RWPE1 (cell line): ENCODE data around the gene GJB5.
A peak's percentile ranks its signal among the peaks of the same experiment; 100 is the strongest.

ENCODE experiments used
- CTCF ChIA-PET: fragments of 350-600 bp; sonication (Branson Sonifier 250); formaldehyde crosslinking; extraction: SDS; loops from one replicate; lab custom pipeline; 2021; lab: Yijun Ruan, JAX
- POLR2A ChIA-PET: fragments of 400-600 bp; formaldehyde crosslinking; extraction: SDS; loops from one replicate; lab custom pipeline; 2020; ENCODE audit warnings: antibody characterized with exemption; ENCODE audit not compliant: low non-redundant PET; lab: Yijun Ruan, JAX
- DNase-seq: peaks from one replicate; pipeline ENCODE4 v3.0.0; 2012; ENCODE audit warnings: low spot score
- H3K27ac ChIP-seq: fragments of 450-650 bp; 2 replicates; pipeline ENCODE4 v1.5.1; 2017
- TF ChIP-seq, protein P1 (sequence below): fragments of 450-650 bp; conservative IDR thresholded peaks from 2 replicates; pipeline ENCODE4 v1.5.1; 2017; ENCODE audit warnings: low read depth, mild to moderate bottlenecking

The GJB5 gene

DNA sequence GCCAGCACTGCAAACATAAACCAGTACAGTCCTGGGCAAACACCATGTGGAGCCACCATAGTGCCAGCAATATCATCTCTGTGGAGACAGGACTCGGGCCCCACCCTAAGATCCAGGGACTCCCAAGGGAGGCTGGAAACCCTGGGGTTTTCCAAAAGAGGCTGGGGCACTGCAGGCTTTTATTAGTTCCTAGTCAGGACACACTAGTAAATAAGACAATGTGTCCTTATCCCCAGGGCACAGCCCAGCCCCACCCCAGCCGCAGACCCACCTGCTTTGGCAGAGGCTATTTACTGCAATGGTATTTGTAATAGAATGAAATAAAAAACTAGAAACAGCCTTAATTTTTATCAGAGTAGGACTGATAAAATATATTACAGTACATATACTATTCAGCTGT is 25.7 kb downstream of the GJB5 start:
- peak overlapping the region; percentile 99 for H3K27ac ChIP-seq
- POLR2A ChIA-PET = interaction anchor here (0.6 to 1.4 kb wide), 3 partner anchors 21 to 38 kb away, joined by 3 read pairs; partner anchors contain the start of gene GJB4
- CTCF ChIA-PET = interaction anchor here (1.8 kb wide), 1 partner anchor 38 kb away, joined by 6 read pairs; no protein-coding TSS in a partner anchor
- DNase-seq = no peak
- TF ChIP-seq, protein P1, sequence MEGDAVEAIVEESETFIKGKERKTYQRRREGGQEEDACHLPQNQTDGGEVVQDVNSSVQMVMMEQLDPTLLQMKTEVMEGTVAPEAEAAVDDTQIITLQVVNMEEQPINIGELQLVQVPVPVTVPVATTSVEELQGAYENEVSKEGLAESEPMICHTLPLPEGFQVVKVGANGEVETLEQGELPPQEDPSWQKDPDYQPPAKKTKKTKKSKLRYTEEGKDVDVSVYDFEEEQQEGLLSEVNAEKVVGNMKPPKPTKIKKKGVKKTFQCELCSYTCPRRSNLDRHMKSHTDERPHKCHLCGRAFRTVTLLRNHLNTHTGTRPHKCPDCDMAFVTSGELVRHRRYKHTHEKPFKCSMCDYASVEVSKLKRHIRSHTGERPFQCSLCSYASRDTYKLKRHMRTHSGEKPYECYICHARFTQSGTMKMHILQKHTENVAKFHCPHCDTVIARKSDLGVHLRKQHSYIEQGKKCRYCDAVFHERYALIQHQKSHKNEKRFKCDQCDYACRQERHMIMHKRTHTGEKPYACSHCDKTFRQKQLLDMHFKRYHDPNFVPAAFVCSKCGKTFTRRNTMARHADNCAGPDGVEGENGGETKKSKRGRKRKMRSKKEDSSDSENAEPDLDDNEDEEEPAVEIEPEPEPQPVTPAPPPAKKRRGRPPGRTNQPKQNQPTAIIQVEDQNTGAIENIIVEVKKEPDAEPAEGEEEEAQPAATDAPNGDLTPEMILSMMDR = no peak

DNA sequence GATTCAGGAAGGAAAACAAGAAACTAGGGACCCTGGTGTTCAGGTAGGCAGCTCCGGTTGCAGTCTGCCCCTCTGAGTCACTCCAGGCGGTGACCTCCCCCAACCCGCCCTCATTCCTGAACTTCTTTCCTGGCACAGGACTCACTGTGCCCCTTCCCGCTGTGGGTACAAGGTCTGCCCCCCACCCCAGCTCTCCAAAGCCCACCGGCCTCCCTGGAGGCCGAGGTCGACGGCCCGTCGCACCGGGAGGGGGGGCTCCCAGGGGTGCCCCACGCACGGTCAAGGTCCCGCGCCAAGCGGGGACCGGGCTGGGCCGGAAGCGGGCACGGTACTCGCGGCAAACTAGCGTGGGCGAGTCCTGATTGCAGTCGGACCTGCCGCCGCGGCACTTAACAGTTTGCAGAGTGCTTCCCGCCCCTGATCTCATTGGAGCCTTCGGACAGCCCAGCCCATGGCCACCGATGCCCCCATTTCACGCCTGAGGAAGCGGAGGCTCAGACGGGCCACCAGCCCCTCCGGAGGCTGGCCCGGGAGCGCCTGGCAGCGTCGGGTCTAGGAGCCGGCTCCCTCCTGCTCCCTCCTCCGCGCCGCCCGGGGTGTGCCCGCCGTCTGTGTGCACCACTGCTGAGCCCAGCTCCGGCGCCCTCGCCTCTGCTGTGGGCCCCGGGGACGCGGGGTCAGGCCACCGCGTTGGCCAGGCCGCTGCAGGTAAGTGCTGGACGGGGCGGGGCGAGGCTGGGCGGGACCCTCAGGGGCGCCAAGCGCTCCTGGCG is 26.4 kb downstream of the GJB5 start, which contains the start of gene GJB3:
GJB3 (plus strand) TSS at position 144 of the 773 bp plus-strand sequence. CDS start 3,549 bp downstream, outside the sequence.
- TF ChIP-seq, protein P1 = no peak
- DNase-seq = peak; percentile 76
- ChIA-PET POLR2A (interaction anchor here (0.6 to 1.4 kb wide), 3 partner anchors 22 to 38 kb away, joined by 3 read pairs; partner anchors contain the start of gene GJB4), CTCF (interaction anchor here (1.0 to 1.8 kb wide), 3 partner anchors 35 to 72 kb away, joined by 5 to 8 read pairs (median 6); no protein-coding TSS in a partner anchor)
- H3K27ac ChIP-seq = peak within 1 kb of the TSS; percentile 99

DNA sequence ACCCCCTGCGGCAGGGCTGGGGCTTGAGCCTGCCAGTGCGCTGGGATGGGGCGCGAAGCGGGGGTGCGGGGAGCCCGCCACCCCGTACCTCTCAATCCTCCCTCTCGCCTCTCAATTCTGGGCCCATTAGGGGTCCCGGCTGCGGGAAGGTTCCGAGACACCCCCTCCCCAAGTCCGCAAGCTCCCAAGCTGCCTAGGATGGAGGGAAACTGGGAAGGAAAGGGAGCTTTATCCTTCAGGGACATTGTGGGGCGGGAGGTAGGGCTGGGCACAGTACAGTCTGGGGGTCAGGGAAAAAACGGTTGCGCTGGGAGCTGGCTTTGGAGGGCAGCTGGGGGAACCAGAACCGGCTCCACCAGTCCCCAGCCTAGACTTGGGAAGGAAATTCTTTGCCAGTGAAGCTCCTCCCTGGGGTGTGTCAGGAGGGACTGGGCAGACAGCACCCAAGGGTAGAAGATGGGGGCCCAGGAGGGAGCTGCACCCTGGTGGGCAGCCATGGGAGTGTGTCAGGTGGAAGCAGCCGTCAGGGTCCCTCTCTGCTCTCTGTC is 27.1 kb downstream of the GJB5 start:
- ChIA-PET POLR2A (interaction anchor here (1.0 to 1.4 kb wide), 2 partner anchors 19 to 22 kb away, joined by 3 read pairs; partner anchors contain the start of gene GJB4), CTCF (interaction anchor here (1.0 to 1.8 kb wide), 3 partner anchors 36 to 71 kb away, joined by 5 to 8 read pairs (median 6); no protein-coding TSS in a partner anchor)
- H3K27ac ChIP-seq = peak overlapping the region; percentile 99
- DNase-seq = peak; percentile 72
- TF ChIP-seq, protein P1 = 0 out of 2 replicates have a peak, but pooled peaks have one; percentile 16

DNA sequence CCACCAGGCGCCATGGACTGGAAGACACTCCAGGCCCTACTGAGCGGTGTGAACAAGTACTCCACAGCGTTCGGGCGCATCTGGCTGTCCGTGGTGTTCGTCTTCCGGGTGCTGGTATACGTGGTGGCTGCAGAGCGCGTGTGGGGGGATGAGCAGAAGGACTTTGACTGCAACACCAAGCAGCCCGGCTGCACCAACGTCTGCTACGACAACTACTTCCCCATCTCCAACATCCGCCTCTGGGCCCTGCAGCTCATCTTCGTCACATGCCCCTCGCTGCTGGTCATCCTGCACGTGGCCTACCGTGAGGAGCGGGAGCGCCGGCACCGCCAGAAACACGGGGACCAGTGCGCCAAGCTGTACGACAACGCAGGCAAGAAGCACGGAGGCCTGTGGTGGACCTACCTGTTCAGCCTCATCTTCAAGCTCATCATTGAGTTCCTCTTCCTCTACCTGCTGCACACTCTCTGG is 29.9 kb downstream of the GJB5 start:
- CTCF ChIA-PET = interaction anchor here (2.4 kb wide), 1 partner anchor 75 kb away, joined by 10 read pairs; the partner anchor contains the start of gene SMIM12
- H3K27ac ChIP-seq = peak overlapping the region; percentile 74
- DNase-seq = no peak
- TF ChIP-seq, protein P1 = no peak
- POLR2A ChIA-PET = no interaction called here

DNA sequence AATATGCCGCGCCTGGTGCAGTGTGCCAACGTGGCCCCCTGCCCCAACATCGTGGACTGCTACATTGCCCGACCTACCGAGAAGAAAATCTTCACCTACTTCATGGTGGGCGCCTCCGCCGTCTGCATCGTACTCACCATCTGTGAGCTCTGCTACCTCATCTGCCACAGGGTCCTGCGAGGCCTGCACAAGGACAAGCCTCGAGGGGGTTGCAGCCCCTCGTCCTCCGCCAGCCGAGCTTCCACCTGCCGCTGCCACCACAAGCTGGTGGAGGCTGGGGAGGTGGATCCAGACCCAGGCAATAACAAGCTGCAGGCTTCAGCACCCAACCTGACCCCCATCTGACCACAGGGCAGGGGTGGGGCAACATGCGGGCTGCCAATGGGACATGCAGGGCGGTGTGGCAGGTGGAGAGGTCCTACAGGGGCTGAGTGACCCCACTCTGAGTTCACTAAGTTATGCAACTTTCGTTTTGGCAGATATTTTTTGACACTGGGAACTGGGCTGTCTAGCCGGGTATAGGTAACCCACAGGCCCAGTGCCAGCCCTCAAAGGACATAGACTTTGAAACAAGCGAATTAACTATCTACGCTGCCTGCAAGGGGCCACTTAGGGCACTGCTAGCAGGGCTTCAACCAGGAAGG is 30.5 kb downstream of the GJB5 start:
- ChIA-PET CTCF (interaction anchor here (2.4 kb wide), 1 partner anchor 74 kb away, joined by 10 read pairs; the partner anchor contains the start of gene SMIM12), POLR2A (interaction anchor here (0.6 kb wide), 1 partner anchor 159 kb away, joined by 7 read pairs; no protein-coding TSS in a partner anchor)
- DNase-seq = no peak
- peak overlapping the region; percentile 74 for H3K27ac ChIP-seq
- TF ChIP-seq, protein P1 = no peak
